Activated naive CD4-positive, alpha-beta T cell treated with anti-CD3 and anti-CD28 coated beads, Interleukin-2, amount 10 ng/mL, durations not matched to agents 7 days and 5 days (primary cell): Measurements from ENCODE around the gene INMT.

ENCODE experiments used
- CTCF ChIA-PET: fragments of 350-600 bp; sonication (Branson Sonifier 250); formaldehyde crosslinking; loops from one replicate; lab custom pipeline; 2021; ENCODE audit warnings: antibody characterized with exemption; lab: Charles Lee
- DNase-seq: peaks from one replicate; pipeline ENCODE4 v3.0.0-alpha.2; 2020
- H3K27ac Mint-ChIP-seq: one replicate; pipeline ENCODE4 v1.8.0; 2021; ENCODE audit warnings: mild to moderate bottlenecking, moderate library complexity, mixed read lengths
- H3K27me3 Mint-ChIP-seq: one replicate; pipeline ENCODE4 v1.8.0; 2021; ENCODE audit warnings: mild to moderate bottlenecking, mixed read lengths
- H3K36me3 Mint-ChIP-seq: one replicate; pipeline ENCODE4 v1.8.0; 2021; ENCODE audit warnings: mixed read lengths
- H3K4me1 Mint-ChIP-seq: one replicate; pipeline ENCODE4 v1.8.0; 2021; ENCODE audit warnings: mixed read lengths
- H3K4me3 Mint-ChIP-seq: one replicate; pipeline ENCODE4 v1.8.0; 2021; ENCODE audit warnings: mild to moderate bottlenecking, moderate library complexity, mixed read lengths
- H3K9me3 Mint-ChIP-seq: one replicate; pipeline ENCODE4 v1.8.0; 2021; ENCODE audit warnings: mixed read lengths

The INMT gene

DNA sequence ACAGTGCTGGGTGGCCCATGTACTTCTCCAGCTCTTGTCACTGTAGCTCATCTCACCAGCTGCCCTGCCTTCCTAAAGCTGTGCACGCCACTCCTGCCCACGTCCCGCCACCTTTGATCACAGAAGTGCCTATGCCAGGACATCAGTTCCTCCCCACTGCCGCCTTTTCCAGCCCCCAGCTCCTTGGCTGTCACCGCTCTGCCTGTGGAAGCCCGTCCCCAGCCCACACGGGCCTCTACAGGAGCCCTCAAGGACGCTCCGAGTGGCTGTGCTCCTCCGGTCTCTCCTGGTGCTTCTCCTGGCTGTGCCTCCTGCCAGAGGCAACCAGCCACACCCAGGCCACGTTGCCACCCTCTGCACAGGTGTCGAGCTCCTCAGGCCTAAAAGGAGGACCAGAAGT is 19.3 kb upstream of the INMT start:
- CTCF ChIA-PET, result no interaction called here
- Mint-ChIP-seq H3K36me3 (no peaks in the 10 kb centered on the region), H3K27ac (peak overlapping the region; percentile 13), H3K9me3 (no peaks in the 10 kb centered on the region), H3K4me1 (peaks cover 56% of the 10 kb centered on the region), H3K27me3 (peaks cover 19% of the 10 kb centered on the region), H3K4me3 (no peak overlapping the region)
- DNase-seq, result no peak

GRCh38 chr7:30733216-30733615 is 18.7 kb upstream of the INMT start:
- no peak overlapping the region for H3K27ac Mint-ChIP-seq
- H3K36me3 Mint-ChIP-seq, result no peaks in the 10 kb centered on the region
- no peak for DNase-seq
- no peak overlapping the region for H3K4me3 Mint-ChIP-seq
- CTCF ChIA-PET, result no interaction called here
- no peaks in the 10 kb centered on the region for H3K9me3 Mint-ChIP-seq
- peaks cover 19% of the 10 kb centered on the region for H3K27me3 Mint-ChIP-seq
- peaks cover 56% of the 10 kb centered on the region for H3K4me1 Mint-ChIP-seq

GRCh38 chr7:30733691-30734090 is 18.2 kb upstream of the INMT start:
- H3K27me3 Mint-ChIP-seq, result peaks cover 19% of the 10 kb centered on the region
- no peak overlapping the region for H3K4me3 Mint-ChIP-seq
- no peaks in the 10 kb centered on the region for H3K9me3 Mint-ChIP-seq
- no peaks in the 10 kb centered on the region for H3K36me3 Mint-ChIP-seq
- H3K4me1 Mint-ChIP-seq, result peaks cover 56% of the 10 kb centered on the region
- CTCF ChIA-PET, result no interaction called here
- no peak for DNase-seq
- H3K27ac Mint-ChIP-seq, result no peak overlapping the region

- Mint-ChIP-seq H3K27ac (peak overlapping the region; percentile 12), H3K27me3 (peaks cover 19% of the 10 kb centered on the region), H3K4me3 (no peak overlapping the region), H3K9me3 (no peaks in the 10 kb centered on the region), H3K4me1 (peaks cover 56% of the 10 kb centered on the region), H3K36me3 (no peaks in the 10 kb centered on the region)
- CTCF ChIA-PET, result interaction anchor here (9.3 kb wide), 1 partner anchor 31 kb away, joined by 151 read pairs; no protein-coding TSS in a partner anchor
- DNase-seq, result no peak
These were observed 17.4 kb upstream of the INMT start for GRCh38 chr7:30734497-30734896.

DNA sequence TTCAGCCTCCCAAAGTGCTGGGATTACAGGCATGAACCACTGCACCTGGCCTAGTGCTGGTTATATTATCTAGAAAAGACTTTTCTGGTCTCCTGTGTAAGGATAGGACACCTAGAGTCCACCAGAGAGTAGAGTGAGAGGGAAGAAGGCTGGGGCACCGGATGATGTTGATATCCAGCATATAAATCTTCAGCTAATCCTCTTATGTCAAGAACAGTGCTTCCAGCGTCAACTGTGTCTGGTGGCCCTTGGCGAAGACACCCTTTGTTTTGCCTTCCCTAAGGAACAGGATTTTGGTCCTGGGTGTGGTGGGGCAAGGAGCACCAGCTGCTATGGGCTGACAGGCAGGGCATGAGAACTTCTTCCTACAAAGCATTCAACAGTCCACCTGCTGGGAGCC is 16.3 kb upstream of the INMT start:
- H3K27ac Mint-ChIP-seq, result no peak overlapping the region

DNA sequence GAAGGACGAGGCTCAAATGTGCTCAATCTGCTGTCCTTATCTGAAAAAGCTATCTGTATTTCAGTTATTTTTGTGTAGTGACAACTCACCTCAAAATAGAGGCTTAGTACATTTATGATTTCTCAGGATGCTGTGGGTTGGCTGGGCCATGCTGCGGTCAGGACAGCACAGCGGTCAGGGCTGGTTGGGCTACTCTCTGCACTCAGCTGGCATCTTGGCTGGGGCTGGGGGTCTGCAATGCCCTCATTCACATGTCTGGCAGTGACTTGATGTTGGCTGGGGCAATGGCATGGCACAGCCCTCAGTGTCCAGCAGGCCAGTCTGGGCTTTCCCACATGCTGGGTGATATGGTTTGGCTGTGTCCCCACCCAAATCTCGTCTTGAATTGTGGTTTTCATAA is 15.6 kb upstream of the INMT start:
- no peak for DNase-seq
- Mint-ChIP-seq H3K9me3 (no peaks in the 10 kb centered on the region), H3K36me3 (no peaks in the 10 kb centered on the region), H3K4me3 (no peak overlapping the region), H3K27me3 (peaks cover 13% of the 10 kb centered on the region), H3K27ac (no peak overlapping the region), H3K4me1 (peaks cover 53% of the 10 kb centered on the region)
- CTCF ChIA-PET, result interaction anchor here (9.3 kb wide), 1 partner anchor 33 kb away, joined by 151 read pairs; no protein-coding TSS in a partner anchor

More for the DNA sequence above, 16.3 kb upstream of the INMT start:
- Mint-ChIP-seq H3K4me1 (peaks cover 56% of the 10 kb centered on the region), H3K4me3 (no peak overlapping the region), H3K36me3 (no peaks in the 10 kb centered on the region), H3K9me3 (no peaks in the 10 kb centered on the region), H3K27me3 (peaks cover 19% of the 10 kb centered on the region)
- no peak for DNase-seq
- CTCF ChIA-PET, result interaction anchor here (9.3 kb wide), 1 partner anchor 32 kb away, joined by 151 read pairs; no protein-coding TSS in a partner anchor

GRCh38 chr7:30738026-30738915 is 13.7 kb upstream of the INMT start:
- H3K36me3 Mint-ChIP-seq, result no peaks in the 10 kb centered on the region
- peak overlapping the region; percentile 3 for H3K4me3 Mint-ChIP-seq
- H3K27me3 Mint-ChIP-seq, result peaks cover 3% of the 10 kb centered on the region
- CTCF ChIA-PET, result interaction anchor here (0.6 to 9.3 kb wide), 14 partner anchors 8 to 462 kb away, joined by 3 to 151 read pairs (median 6); no protein-coding TSS in a partner anchor
- peak overlapping the region; percentile 94 for H3K27ac Mint-ChIP-seq
- DNase-seq, result peak; percentile 25
- peaks cover 42% of the 10 kb centered on the region for H3K4me1 Mint-ChIP-seq
- H3K9me3 Mint-ChIP-seq, result no peaks in the 10 kb centered on the region

GRCh38 chr7:30739691-30740090 is 12.2 kb upstream of the INMT start:
- CTCF ChIA-PET, result interaction anchor here (0.6 to 9.3 kb wide), 34 partner anchors 9 to 464 kb away, joined by 3 to 151 read pairs (median 6); partner anchors contain the start of gene CRHR2
- Mint-ChIP-seq H3K27ac (no peak overlapping the region), H3K27me3 (peaks cover 6% of the 10 kb centered on the region), H3K36me3 (no peaks in the 10 kb centered on the region), H3K9me3 (no peaks in the 10 kb centered on the region), H3K4me3 (no peak overlapping the region), H3K4me1 (peaks cover 46% of the 10 kb centered on the region)
- DNase-seq, result no peak

DNA sequence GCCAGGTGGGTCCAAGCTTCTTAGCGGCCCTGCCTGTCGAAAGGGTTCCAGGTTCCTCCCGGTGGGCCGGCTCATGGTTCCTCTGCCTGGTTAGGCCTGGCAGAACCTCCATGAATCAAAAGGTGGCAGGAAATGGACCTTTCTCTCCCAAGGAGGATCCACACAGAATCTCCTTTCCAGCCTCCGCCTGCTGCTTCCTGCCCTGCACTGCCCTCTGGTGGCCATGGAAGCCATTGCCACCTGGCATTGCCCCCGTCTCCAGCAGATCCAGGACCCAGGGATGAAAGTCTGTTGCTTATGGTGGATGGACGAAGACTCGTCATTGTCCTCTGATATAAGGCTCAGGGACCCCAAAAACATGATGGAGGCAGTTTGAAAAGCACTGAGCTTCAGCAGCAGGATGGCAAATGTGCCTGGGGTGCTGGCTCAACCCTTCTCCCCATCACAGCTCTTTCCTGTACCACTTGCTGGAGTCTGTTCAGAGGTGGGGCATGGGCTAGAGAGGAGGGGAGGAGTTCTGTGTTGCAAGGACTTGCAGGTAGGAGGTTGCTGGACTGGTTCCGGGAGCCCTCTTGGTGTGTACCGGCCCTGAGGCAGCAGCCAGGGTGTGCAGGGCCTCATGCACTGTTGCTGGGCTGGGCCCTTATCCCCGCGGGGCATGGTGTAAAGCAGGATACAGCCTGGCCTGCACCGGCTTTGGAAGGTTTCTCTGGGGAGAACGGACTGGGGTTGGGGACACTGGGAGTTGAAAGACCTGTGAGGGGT is 11.3 kb upstream of the INMT start:
- CTCF ChIA-PET, result interaction anchor here (0.6 to 9.3 kb wide), 33 partner anchors 8 to 465 kb away, joined by 3 to 151 read pairs (median 6); partner anchors contain the start of gene CRHR2
- H3K27ac Mint-ChIP-seq, result no peak overlapping the region

DNA sequence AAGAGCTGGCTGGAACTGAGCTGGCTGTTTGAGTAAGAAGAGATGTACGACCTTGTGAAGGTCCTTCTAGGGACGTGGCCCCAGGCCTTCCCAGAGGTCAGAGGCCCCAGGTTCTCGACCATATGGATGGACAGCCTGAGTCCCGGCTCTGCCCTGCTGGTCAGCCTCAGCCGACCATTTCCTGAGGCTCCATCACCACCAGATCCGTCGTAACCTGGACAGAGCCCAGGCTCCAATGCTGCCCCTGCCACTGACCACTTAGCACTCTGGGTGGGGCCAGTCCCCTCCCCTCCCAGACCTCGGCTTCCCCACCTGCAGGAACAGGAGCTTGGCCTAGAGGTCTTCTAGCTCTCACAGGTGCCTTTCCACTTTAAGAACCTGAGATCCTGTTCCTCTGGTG is 10.6 kb upstream of the INMT start:
- DNase-seq, result no peak
- H3K4me3 Mint-ChIP-seq, result no peak overlapping the region
- no peak overlapping the region for H3K27ac Mint-ChIP-seq
- peaks cover 6% of the 10 kb centered on the region for H3K27me3 Mint-ChIP-seq
- H3K9me3 Mint-ChIP-seq, result no peaks in the 10 kb centered on the region
- no peaks in the 10 kb centered on the region for H3K36me3 Mint-ChIP-seq
- CTCF ChIA-PET, result interaction anchor here (0.7 to 9.3 kb wide), 11 partner anchors 11 to 465 kb away, joined by 3 to 151 read pairs (median 9); no protein-coding TSS in a partner anchor
- H3K4me1 Mint-ChIP-seq, result peaks cover 39% of the 10 kb centered on the region

More for the DNA sequence above, 11.3 kb upstream of the INMT start:
- H3K9me3 Mint-ChIP-seq, result no peaks in the 10 kb centered on the region
- H3K4me3 Mint-ChIP-seq, result no peak overlapping the region
- H3K27me3 Mint-ChIP-seq, result peaks cover 6% of the 10 kb centered on the region
- H3K36me3 Mint-ChIP-seq, result no peaks in the 10 kb centered on the region
- DNase-seq, result peak; percentile 84
- H3K4me1 Mint-ChIP-seq, result peaks cover 39% of the 10 kb centered on the region

DNA sequence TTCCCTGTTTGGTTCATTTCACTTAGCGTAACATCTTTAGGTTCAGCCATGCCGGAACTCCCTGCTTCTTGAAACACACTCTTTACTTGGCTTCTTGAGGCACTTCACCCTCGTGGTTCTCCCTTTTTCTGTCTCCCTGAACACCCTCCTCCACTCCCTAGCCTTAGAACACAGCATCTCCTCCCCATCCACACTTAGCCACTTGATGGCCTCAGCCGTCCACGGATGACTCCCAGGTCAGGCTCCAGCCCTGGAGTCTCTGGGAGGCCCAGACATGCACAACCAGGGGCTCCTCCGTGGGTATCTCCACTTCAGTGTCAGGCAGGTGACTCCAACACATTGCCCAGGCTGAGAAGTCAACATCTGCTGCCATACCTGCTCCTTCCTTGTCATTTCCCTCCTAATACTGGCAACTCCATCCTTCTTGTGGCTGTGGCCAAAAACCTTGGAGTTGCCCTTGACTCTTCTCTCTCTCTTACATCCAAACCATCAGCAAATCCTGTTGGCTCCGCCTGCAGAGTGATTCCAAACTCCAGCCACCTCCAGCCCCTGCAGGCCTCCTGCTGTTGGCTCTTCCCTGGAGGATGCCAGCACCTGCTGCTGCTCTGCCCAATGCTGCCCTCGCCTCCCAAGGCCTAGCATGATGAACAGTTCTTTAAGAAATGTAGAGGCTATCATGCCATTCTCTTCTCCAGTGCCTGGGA is 8.4 kb upstream of the INMT start:
- H3K36me3 Mint-ChIP-seq, result no peaks in the 10 kb centered on the region
- H3K27me3 Mint-ChIP-seq, result peaks cover 13% of the 10 kb centered on the region
- no peak overlapping the region for H3K27ac Mint-ChIP-seq
- no peaks in the 10 kb centered on the region for H3K9me3 Mint-ChIP-seq
- DNase-seq, result no peak
- H3K4me1 Mint-ChIP-seq, result peaks cover 24% of the 10 kb centered on the region
- CTCF ChIA-PET, result interaction anchor here (1.0 to 9.3 kb wide), 2 partner anchors 40 to 194 kb away, joined by 5 to 151 read pairs; no protein-coding TSS in a partner anchor
- H3K4me3 Mint-ChIP-seq, result no peak overlapping the region

DNA sequence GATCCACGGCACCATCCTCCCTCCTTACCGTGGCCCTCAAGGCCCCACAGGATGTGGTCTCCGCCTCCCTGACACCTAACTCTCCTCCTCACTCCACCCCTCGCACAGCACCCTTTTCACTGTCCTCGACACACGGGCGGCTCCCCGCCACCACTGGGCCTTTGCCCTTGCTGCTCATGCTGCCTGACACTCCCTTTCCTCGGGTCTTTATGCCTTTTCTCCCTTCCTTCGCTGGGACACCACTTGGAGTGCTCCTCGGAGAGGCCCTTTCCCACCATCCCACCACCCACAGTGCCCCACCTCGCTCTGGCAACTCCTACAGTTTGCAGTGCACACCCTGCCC is 7.9 kb upstream of the INMT start:
- H3K4me3 Mint-ChIP-seq, result no peak overlapping the region
- H3K36me3 Mint-ChIP-seq, result no peaks in the 10 kb centered on the region
- H3K9me3 Mint-ChIP-seq, result no peaks in the 10 kb centered on the region
- peaks cover 13% of the 10 kb centered on the region for H3K27me3 Mint-ChIP-seq
- CTCF ChIA-PET, result interaction anchor here (0.8 to 1.3 kb wide), 3 partner anchors 36 to 195 kb away, joined by 3 to 5 read pairs (median 3); no protein-coding TSS in a partner anchor
- peaks cover 18% of the 10 kb centered on the region for H3K4me1 Mint-ChIP-seq
- H3K27ac Mint-ChIP-seq, result no peak overlapping the region
- DNase-seq, result no peak

DNA sequence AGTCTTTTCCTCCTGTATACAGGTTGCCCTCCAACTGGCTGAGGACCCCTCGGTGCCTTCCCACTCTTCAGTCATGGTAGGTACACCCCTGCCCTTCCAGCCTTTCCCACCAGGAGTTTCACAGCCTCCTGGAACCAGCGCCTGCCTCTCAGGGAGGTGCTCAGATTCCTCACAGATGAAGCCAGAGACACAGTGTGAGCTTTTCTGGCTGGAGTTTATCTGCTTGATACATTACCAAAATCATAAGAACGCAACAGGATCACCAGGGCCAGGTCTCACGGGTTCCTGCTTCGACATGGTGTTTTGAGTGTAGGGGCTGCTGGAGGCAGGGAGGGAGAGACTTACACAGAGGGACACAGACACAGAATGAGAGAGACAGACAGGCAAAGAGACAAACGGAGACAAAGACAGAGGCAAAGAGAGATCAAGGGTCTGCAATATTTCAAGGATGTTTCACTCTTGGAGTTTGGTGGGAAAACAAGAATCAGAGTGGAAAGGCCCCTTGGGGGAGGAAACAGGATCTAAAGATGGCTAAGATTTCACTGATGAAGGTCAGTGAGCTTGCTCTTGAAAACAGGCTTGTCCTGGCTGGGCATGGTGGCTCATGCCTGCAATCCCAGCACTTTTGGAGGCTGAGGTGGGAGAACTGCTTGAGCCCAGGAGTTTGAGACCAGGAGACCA is 6.5 kb upstream of the INMT start:
- no peaks in the 10 kb centered on the region for H3K9me3 Mint-ChIP-seq
- DNase-seq, result no peak
- peaks cover 11% of the 10 kb centered on the region for H3K4me1 Mint-ChIP-seq
- CTCF ChIA-PET, result interaction anchor here (1.0 to 1.6 kb wide), 6 partner anchors 19 to 181 kb away, joined by 3 to 8 read pairs (median 3); partner anchors contain the start of gene CRHR2
- H3K36me3 Mint-ChIP-seq, result no peaks in the 10 kb centered on the region
- H3K4me3 Mint-ChIP-seq, result no peak overlapping the region
- peaks cover 13% of the 10 kb centered on the region for H3K27me3 Mint-ChIP-seq
- no peak overlapping the region for H3K27ac Mint-ChIP-seq
